GM21717 (cell line): ENCODE measurements around the gene SARM1.
A peak's percentile ranks its signal among the peaks of the same experiment; 100 is the strongest.

Source experiments
- ATAC-seq: cut with Tn5 transposase; IDR thresholded peaks from one replicate; pipeline ENCODE4 v1.9.1; 2021; ENCODE audit warnings: mild to moderate bottlenecking, moderate library complexity; ENCODE audit not compliant: unreplicated experiment

The SARM1 gene

DNA sequence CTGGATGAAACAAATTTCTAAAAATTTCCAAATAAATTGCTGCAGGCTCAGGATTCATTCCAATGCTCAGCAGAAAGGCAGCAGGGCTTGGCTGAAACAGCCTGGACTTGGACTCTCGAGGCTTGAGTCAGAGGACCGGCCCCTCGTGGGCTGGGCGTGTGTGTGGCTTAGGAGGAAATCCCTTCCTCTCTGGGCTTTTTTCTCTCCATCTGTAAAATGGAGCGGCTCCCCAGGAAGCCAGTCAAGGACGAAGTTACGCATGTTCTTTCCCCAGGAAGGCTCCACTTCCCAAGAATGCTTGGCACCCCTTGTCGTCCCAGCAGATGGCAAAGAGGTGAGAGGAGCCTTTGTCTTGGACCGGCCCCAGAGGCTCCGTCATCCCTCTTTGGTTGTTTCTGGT lies 21.0 kb downstream of the SARM1 start:
- ATAC-seq, result no peak

DNA sequence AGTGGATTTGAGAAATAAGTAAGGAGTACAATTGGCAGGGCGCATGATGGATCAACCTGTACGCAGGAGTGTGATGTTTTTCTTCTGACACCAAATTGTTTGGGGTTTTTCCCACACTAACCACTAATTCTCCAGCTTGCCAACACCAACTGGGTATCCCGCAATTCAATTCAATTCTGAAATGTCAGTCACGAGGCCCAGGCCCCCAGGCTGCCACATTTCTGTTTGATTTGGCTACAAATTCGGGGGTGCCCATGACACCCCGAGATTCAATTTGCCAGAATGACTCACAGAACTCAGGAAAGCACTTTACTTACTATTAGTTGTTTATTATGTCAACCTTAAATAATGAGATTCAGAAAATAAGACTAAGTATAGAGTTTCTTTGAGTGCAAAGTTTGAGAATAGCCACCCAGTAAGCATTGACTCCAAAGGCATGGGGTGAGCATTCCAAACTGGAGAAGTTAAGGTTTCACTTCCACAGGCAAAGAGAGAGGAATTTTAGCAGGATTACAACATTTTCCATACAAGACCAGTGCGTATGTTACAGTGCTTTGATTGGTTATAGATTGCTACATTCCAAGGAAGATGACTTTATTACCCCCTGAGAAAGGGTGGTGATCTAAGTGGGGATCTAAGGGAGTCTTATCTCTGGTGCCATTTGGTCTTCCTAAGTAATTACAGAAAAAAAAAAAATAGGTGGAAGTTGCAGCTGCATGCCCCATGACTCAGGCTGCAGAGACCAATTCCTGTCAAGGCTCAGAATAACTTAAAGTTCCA lies 23.0 kb downstream of the SARM1 start:
- ATAC-seq, result no peak

DNA sequence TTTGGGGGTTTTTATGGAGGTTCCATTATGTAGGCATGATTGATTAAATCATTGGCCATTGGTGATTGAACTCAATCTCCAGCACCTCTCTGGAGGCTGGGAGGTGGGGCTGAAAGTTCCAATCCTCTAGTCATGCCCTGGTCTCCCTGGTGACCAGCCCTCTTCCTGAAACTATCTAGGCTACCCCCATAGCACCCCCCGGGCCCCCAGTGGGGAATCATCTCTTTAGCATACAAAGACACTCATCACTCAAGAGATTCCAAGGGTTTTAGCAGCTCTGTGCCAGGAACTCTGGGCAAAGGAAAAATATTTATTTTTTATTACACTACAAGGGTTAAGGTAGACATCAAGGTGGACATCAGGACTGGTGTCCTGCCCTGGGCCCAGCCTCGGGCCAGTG lies 23.9 kb downstream of the SARM1 start:
- ATAC-seq, result no peak

DNA sequence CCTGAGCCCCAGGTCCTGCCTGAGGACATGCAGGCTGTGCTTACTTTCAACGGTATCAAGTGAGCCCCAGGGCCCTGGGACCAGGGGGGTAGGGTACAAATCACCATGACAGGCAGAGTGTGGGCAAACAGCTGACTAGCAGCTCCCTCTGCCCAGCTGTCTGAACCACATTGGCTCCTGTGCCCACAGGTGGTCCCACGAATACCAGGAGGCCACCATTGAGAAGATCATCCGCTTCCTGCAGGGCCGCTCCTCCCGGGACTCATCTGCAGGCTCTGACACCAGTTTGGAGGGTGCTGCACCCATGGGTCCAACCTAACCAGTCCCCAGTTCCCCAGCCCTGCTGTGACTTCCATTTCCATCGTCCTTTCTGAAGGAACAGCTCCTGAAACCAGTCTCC lies 24.5 kb downstream of the SARM1 start:
- no peak for ATAC-seq

DNA sequence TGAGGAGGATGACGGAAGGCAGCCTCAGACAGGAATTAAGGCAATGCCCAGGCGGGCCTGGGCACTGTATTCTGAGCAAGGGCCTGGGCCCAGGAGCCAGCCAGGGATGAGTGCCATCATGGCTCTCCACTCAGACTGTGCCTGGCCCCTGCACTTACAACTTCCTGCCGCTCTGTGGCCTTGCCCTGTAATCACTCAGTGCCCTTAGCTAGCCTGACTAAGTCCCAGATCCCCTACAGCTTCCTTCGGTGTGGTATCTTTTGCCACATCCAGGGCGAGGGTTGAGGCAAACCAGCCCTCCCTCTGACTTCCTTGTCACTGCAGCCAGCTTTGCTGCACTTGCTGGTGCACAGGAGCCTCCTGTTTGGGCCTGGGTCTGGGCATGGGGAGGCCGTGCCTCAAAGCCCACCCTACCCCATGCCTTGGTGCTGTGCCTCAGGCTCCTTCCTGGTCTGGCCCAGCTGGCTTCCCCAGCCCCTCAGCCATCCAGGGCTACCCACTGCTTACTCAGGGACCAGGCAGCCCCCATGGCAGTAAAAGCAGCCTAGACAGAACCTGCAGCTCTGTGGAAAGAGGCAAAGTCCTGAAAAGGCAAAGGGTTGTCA lies 25.2 kb downstream of the SARM1 start:
- no peak for ATAC-seq

DNA sequence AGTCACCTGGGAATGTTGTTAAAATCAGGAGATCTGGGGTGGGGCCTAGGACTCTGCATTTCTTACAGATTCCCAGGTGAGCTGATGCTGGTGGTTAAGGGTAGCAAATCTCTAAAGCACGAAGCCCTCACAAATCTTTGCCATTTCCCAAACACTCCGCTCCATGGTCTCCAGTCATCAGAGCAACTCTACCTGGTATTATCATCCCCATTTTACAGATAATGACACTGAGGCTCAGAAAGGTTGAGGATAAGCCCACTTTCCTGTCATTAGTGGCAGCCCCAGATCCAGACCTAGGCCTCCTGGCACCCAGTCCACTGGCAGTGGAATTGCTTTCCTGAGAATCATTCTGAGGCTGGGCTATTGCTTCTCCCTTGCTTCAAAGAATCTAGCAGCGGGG lies 25.8 kb downstream of the SARM1 start:
- ATAC-seq, result no peak

DNA sequence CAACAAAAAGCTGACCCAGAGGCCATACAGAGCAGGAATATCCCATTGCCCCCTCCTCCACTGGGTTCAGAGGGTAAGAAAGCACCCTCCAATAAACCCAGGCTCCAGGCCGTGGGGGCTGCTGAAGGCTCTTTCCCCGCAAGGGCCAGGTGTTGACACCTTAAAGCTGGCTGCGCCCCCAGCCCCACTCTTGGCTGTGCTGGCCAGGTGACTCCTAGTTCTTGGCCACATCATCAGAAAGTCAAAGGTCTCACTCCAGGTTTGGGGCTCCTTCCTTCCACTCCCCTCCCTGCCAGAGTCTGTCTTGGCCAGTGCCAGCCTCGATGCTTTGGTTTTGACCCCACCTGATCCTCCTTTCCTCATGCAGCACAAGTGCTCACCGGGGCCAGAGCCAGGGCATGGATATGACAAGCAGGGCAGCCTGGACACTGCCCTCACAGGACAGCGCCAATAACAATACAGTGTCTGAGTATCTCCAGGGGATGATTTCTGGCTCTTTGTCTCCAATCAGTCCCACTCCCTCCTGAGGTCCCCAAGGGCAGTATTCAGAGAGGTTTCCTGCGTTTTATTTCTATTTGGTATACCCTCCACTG lies 26.3 kb downstream of the SARM1 start:
- no peak for ATAC-seq

DNA sequence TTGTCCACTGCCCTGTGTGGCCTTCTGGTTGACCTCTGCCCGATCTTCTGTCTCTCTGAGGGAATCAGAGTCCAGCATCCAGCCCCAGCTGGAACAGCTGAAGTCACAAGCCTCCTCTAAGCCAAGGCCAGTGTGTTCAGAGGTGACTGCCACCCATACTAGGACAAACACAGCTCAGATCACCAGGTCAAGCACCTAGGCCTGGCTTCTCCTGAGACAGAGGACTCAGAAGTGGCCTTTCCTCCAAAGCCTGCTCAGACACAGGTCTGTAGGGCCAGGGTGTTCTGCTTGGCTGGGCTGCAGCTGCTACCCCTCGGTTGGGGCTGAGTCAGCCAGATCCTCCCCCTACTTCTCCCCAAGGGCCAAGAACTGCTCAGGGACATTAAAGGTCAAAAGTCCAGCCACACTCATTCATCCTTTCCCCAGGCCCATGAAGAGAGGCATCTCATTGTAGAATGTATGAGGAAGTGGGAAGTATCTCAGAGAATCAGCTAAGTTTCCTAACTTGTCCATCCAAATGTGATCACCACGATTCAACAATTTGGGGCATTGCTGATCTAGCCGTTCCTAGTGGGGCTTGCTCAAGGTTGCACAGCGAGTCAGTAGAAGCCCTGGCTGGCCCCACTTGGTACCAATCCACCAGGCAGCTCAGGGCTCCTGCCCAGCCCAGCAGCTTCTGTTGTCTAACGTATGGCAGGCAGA lies 26.9 kb downstream of the SARM1 start:
- no peak for ATAC-seq

DNA sequence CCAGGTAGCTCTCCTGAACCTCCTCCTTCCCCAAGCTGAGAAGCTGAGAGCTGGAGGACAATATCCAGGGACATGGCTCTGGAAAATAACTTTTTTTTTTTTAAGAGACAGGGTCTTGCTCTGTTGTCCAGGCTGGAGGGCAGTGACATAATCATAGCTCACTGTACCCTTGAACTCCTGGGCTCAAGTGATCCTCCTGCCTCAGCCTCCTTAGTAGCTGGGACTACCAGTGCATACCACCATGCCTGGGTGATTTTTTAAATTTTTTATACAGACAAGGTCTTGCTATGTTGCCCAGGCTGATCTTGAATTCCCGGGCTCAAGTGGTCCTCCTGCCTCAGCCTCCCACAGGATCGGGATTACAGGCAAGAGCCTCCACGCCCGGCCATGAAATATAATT lies 28.3 kb downstream of the SARM1 start:
- ATAC-seq, result no peak

DNA sequence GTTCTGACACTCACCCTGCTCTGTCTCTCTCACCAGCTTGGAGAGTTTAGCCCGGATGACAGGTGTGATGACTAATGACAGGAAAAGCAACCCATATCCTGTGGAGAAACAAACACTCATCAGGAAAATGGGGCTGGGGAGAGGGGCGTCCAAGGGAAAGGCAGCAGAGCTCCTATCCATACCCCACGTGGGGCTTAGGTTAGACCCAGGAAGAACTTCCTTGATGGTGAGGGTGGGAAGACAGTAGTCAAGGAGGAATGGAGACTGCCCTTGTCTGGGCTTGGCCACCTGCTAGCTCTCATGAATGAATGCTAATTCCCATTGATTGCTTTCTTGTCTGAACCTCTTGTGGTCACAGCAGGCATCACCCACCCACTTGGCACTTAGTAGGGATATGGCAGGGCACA lies 30.7 kb downstream of the SARM1 start:
- ATAC-seq, result no peak

DNA sequence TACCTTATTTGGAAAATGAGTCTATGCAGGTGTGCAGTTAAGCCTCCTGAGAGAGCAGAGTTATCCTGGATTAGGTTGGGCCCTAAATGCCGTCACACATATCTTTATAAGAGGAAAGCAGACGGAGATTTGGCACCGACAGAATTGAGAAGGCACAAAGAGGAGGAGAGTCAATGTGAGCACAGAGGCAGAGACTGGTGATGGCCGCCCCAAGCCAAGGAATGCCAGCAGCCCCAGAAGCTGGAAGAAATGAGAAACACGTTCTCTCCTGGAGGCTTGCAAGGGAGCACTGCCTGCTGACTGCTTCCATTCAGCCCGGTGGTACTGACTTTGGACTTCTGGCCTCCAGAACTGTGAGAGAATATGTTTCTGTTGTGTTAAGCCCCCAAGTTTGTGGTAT lies 31.4 kb downstream of the SARM1 start:
- no peak for ATAC-seq

DNA sequence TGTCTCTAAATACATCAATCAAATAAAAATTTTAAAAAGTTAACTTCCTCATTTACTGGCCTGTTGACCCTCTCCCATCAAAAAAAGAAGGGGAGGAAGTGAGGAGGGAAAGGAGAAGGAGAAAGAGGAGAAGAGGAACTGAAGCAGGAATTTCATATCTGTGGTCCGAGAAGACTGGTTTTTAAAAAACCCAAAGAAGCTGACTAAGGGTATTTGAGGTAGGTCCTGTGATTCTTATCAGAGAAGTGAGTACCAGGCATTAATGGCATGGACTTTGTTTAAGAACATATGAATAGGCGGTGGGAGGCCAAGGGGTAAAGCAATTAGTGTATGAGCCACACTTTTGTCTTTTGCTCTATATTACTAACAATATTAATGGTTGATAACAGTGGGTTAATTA lies 32.5 kb downstream of the SARM1 start:
- no peak for ATAC-seq

DNA sequence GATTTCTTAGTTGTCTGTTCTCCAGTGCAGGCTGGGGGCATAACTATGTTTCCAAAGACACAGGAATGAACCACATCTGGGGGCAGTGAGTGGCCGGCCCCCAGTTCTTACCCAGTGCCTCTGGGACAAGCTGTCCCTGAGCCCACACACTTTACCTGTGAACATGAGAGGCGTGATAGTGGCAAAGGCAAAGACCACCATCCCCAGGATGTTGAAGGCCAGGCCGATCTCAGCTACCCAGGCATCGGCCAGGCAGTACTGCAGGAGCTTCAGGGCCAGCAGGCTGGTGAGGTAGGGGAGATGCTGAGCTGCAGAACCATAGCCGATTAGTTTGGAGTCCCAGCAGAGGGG lies 32.9 kb downstream of the SARM1 start:
- no peak for ATAC-seq

DNA sequence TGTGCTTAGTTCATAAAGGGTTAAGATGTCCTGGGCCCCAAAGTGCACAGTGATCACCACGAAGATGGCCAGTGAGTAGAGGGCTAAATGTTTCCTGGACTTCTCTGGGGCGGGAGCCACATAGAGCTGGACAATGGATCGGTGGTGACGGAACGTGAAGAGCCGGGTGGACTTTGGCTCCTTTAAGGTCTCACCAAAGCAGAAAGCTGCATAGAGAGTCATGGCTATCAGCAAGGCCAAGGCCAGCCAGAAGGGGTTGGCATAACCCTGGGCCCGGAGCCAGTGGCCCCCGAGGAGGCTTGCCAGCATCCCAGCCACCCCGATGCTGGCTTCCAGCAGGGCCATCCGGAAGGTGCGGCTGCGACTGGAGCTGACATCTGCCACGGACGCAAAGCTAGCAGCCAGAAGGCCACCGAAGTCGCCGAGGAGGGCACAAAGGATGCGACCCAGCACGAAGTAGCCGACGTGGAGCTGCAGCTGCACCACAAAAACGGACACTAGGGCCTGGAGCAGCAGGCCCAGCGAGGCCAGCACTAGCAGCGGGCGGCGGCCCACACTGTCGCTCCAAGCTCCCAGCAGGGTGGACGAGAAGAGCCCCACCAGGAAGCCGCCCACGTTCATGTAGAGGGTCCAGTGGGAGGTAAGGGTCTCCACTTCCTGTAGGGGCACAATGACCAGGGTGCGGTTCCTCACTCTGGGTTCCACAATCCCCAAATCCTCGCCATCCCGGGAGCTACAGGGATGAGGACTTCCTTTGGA lies 33.5 kb downstream of the SARM1 start:
- ATAC-seq, result no peak

DNA sequence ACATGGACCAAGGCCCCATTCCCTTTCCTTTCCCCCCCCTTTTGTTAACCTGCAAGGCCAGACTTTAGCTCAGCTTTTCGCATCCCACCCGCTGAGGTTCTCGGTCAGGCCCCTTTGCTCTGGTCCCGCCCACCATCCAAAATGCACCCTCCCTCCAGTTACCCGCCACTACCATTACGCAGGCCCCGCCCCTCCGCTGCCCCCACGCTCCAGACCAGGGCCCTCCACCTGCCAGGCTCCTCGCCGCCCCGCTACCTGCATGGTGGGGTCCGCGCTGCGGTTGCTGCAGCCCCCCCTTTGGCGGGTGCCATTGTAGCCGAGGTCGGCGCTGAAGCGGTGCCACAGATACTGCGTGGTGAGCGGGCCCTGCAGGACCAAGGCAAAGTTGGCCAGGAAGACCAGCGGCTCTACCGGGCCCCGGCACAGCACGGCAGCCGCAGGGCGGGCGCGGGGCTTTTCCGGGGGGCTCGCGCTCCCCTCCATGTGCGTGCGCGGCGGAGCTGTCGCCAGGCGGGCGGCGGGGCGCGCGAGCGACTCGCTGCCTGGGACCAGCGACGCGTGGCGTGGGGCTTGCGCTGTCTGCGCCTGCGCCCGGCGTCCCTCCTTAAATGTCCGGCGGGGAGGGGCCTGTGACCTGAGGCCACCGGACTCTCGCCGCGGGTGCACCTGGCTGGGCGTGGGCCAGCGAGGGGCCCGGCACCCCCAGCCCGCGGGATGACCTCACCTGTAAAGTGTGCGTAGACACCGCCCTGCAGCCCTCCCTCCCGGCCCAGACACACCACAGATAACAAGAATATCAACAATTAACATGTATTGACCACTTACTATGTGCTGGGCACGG lies 34.4 kb downstream of the SARM1 start, which contains the start of gene SLC46A1:
Gene SLC46A1, minus strand, starts transcription at position 581 of the 841 bp plus-strand sequence. Its CDS starts 98 bp downstream, at position 483.
- ATAC-seq, result peak; percentile 58

DNA sequence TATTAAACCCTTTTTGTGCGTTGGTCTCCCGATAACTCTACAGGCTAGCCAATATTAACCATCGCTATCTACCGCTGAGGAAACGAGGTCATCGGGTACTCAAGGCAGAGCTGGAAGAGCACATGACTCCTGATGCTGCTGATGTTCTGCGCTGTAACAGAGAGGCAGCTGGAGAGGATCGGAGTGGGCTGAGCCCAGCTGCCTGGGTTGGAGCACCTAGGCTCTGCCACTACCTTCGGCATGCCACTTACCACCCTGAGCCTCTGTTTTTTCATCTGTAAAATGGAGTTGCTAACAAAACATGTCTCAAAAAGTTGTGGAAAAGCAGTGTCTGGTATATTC lies 35.0 kb downstream of the SARM1 start:
- ATAC-seq, result no peak

DNA sequence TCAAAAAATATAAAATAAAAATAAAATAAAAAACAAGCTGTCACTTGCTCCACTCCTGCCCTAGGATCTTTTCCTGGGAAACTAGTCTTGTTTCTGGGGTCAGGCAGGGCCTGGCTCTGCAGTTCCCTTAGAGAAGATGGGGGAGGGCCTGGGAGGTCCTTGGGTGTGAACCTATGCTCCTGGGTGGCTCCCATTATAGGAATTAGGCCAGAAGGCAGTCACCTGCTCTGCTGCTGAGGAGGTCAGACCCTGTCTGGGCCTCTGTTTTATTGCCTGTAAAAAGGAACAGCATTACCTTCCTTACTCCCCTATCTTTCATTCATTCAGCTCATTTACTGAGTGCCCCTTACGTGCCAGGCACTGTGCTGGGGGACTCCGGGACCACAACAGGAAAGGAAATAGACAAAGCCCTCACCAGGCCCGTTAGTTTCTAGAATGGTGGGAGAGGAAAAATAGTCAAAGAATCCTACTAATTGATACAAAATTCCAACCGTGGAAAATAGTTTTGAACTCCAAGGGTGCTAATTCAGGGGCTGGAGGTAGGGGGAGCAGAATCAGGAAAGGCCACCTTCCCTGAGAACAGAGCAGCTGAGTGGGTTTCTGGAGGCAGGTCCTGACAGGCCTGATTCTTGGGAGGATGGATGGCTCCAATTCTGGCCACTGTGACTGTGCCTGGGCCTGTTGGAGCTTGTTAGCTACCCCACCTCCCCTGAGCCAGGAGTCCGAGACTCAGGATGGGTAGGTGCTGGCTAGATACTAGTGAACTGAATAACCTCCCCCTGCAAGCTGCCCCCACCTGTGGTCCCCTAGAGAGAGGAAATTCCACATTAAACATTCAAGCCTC lies 35.9 kb downstream of the SARM1 start:
- no peak for ATAC-seq

DNA sequence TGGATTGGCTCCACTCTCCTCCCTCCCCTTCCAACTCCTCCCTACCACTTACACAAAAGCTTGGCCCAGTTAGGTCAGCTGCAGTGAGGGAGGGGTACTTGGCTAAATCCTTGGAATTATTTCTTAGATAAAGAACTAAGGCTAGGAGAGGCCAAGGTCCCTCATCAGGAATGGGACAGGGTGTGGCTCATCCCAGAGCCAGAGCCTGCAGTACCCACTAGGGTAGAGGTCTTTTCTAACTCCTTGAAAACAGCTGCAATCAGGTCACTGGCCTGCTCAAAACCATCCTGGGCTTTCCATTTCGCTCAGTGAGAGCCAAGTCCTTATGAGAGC lies 36.4 kb downstream of the SARM1 start:
- ATAC-seq, result no peak

DNA sequence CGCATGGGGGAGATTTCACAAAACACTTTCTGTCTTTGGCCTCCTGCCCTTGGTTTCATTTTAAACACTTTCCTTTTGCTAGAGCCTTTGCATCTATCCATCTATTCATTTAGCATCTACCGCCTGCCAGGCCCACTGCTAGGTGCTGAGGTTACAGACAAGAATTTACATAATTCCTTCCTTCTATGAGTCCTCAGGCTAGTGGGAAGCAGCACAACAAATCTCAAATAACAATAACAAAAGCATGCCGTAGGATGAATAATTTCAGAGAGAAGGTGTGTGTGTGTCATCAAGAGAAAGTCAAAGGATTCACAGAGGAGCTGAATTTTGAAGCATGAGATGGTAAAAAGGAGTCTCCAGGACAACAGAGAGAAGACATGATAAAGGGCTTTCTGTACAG lies 40.6 kb downstream of the SARM1 start:
- ATAC-seq, result no peak

DNA sequence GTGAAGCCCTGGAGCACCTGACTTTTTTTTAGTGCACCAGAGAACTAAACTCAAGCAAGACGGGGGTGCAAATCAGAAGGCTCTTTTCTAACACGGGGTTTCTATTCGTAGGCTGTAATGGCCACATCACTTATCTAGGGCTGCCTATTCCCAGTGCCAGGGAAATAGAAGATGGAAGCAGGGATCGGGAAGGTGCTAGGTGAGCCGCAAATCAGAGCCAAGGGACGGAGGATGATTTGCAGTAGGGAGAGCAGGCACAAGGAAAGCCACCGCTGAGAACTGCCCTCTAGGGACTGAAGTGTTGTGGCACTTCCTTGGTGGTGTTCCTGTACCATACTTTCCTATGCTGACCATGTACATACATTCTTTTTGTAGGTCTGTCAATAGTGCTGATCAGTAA lies 42.3 kb downstream of the SARM1 start:
- no peak for ATAC-seq
